ENCODE results near the gene RIMBP2. TPM values are rescaled to one million over a fixed set of nuclear protein-coding genes. Genes with fewer than 3 reads are reported as not detected.

Gene RIMBP2
- total RNA-seq, 4 donors from 2014 or later: 0.29 to 8.2 (median 5.6) TPM

DNA sequence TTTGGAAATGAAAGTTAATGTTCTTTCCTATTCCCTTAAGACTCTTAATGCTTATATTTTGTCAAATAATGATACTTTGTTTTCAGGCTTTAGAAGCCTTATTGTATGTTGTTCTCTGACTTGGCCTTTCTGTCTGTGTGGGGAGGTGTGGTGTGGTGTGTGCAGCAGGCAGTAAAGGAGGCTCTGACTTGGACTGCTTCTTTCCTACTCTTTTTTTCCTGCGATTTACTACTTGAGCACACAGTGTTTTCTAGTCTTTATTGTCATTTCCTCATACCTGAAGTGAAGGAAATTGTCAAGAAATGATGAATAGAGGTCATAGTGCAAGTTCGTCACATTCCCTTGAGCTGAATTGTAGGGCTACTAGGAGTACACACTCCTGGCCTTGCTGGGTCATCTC is 351.5 kb downstream of the RIMBP2 start:
- DNase-seq: no peak
- Histone ChIP-seq H3K27ac (no peak overlapping the region), H3K4me1 (no peaks in the 10 kb centered on the region), H3K9me3 (no peaks in the 10 kb centered on the region), H3K27me3 (no peaks in the 10 kb centered on the region), H3K4me3 (no peak overlapping the region), H3K36me3 (no peaks in the 10 kb centered on the region)
- intact Hi-C loops (cut with DNase I; ENCODE audit: low total_unique reads): no loop called here
- TF ChIP-seq CTCF (IDR thresholded peaks at IDR 0.05) (no peak), POLR2A (IDR thresholded peaks at IDR 0.05) (no peak)

DNA sequence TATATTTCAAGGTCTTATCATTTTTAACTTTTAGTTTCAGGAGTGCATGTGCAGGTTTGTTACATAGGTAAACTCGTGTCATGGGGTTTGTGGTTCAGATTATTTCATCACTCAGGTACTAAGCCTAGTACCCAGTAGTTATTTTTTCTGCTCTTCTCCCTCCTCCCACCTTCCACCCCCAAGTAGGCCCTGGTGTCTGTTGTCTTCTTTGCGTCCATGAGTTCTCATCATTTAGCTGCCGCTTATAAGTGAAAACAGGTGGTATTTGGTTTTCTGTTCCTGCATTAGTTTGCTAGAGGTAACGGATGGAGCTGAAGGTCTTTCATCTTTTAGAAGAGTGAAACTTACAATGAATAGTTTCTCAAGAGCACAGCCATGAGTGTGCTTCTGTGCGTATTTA is 354.0 kb downstream of the RIMBP2 start:
- intact Hi-C loops (cut with DNase I; ENCODE audit: low total_unique reads): no loop called here
- no peaks in the 10 kb centered on the region for H3K9me3 ChIP-seq
- H3K27ac ChIP-seq: no peak overlapping the region
- no peak for TF ChIP-seq POLR2A (IDR thresholded peaks at IDR 0.05)
- no peak for TF ChIP-seq CTCF (IDR thresholded peaks at IDR 0.05)
- H3K27me3 ChIP-seq: no peaks in the 10 kb centered on the region
- H3K4me1 ChIP-seq: no peaks in the 10 kb centered on the region
- H3K36me3 ChIP-seq: no peaks in the 10 kb centered on the region
- H3K4me3 ChIP-seq: no peak overlapping the region
- no peak for DNase-seq

DNA sequence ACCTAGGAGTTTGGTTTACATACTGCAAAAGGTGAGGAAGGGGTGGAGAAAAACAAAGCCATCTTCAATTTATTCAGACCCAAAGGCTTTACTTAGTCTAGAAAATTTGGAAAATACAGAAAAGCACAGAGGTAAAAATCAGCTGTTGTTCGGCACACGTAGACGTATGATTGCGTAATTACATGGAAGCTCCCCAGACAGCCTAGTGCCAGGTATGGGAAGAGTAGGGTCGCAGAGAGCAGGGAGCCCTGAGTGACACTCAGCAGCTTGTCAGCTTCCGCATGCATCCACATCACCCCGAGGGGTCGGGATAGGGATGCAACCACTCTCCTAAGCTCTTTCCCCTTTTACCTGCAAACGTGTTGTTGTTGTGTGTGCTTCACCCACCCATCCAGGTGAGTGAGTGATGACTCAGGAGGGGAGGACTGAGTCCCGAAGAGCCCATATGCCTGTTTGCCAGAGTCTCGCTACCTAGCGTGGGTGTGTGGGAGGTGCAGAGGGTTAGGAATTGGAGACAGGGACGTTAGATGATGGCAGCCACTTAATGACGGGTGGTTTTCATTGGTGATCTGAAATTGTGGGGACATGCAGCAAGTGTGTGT is 358.3 kb downstream of the RIMBP2 start:
- Histone ChIP-seq H3K36me3 (no peaks in the 10 kb centered on the region), H3K4me1 (no peaks in the 10 kb centered on the region), H3K4me3 (no peak overlapping the region), H3K27me3 (no peaks in the 10 kb centered on the region), H3K9me3 (no peaks in the 10 kb centered on the region), H3K27ac (no peak overlapping the region)
- intact Hi-C loops (cut with DNase I; ENCODE audit: low total_unique reads): no loop called here
- TF ChIP-seq POLR2A (IDR thresholded peaks at IDR 0.05) (no peak), CTCF (IDR thresholded peaks at IDR 0.05) (no peak)
- DNase-seq: no peak

DNA sequence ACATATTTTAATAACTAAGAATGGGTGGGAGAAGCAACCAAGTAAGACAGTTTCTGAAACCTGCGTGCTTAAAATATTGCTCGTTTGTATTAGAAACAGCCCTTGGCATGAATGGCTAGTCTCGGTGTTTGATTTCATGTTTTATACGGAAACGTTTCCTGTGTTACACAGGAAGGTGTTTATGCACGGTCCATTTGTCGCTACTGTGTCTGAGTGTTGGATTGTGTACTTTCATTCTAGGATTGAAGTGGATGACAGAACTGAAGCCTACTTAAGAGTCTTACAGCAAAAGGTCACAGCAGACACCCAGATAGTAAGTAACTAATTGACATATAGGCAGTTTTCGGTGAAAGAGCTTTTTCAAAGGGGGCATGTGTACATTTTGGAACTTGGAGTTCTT is 358.9 kb downstream of the RIMBP2 start:
- Histone ChIP-seq H3K9me3 (no peaks in the 10 kb centered on the region), H3K4me1 (no peaks in the 10 kb centered on the region), H3K27ac (no peak overlapping the region), H3K36me3 (no peaks in the 10 kb centered on the region), H3K4me3 (no peak overlapping the region), H3K27me3 (no peaks in the 10 kb centered on the region)
- DNase-seq: no peak
- TF ChIP-seq POLR2A (IDR thresholded peaks at IDR 0.05): no peak
- TF ChIP-seq CTCF (IDR thresholded peaks at IDR 0.05): no peak
- intact Hi-C loops (cut with DNase I; ENCODE audit: low total_unique reads): no loop called here

DNA sequence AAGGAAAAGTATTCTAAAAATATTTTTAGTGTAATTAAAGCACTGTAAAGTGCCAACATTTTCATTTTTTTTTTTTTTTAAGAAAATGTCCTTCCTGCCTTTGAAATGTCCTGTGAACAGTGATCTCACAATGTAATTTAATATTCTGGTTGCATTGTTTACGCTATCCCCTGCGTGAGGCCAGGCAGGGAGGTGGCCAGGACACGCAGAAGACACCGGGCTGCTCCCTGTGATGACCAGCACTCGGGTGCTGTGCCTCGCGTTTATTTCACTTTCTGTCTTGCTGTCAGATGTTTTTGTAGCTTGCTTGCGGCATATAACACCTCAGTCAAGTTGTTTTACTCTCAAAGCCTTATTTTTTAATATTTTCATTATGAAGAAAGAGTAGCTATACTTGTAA is 359.9 kb downstream of the RIMBP2 start:
- intact Hi-C loops (cut with DNase I; ENCODE audit: low total_unique reads): no loop called here
- Histone ChIP-seq H3K36me3 (no peaks in the 10 kb centered on the region), H3K27ac (no peak overlapping the region), H3K4me3 (no peak overlapping the region), H3K4me1 (no peaks in the 10 kb centered on the region), H3K9me3 (no peaks in the 10 kb centered on the region), H3K27me3 (no peaks in the 10 kb centered on the region)
- DNase-seq: no peak
- TF ChIP-seq POLR2A (IDR thresholded peaks at IDR 0.05) (no peak), CTCF (IDR thresholded peaks at IDR 0.05) (no peak)

All from uterus (tissue), 4 donors.